Fibroblast of skin of left quadriceps (primary cell): Measurements from ENCODE around the gene CCDC77.
"Not testable (repeated sequence)": the region's sequence is repeated elsewhere in the genome, so short reads cannot be mapped to it uniquely, and the experiment has no call there.

Experiments used
- DNase-seq, 2 experiments: peaks; one replicate each; pipeline ENCODE4 v3.0.0-alpha.2; 2013; ENCODE audit warnings: low read depth in 2 of 2

CCDC77 gene

DNA sequence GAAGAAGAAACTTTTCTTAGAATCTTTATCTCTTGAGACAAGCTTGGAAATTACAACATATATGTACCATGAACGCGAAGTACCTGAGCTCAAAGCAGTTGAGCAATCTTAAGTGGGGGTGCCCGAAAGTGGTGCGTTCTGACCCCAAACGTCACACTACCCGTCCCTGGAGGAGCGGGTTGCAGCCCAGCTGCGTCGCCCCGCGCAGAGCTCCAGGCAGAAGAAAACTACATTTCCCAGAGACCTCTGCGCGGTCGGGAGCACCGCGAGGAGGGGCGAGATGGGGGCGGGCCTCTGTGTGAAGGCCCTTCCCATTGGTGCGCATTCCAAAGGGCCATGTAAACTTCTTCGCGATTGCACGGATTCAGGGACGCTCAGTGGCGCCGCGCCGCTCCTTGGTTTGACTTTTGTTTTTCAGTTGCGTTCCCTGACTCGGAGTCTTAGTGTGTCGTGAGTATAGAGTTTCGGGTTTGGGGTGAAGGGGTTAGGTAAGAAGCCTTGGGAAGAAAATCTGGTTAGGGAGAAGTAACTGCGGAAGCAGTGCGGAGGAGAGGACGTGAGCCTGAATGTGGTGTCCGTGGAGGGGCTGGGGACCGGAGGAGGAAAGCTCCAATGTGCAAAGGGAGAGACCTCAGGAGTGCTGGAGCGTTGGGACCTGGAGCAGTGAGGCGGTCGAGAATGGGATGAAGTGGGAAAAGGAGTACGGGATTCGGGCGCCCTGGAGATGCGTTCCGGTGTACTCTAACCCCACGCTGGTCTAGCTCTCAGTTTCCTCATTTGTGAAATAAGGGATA lies at the start of gene CCDC77:
TSS of gene CCDC77 (plus strand) at position 410 of the 794 bp plus-strand sequence. CDS start 7,740 bp downstream, outside the sequence.
- peak; percentile 79 to 83 for DNase-seq

DNA sequence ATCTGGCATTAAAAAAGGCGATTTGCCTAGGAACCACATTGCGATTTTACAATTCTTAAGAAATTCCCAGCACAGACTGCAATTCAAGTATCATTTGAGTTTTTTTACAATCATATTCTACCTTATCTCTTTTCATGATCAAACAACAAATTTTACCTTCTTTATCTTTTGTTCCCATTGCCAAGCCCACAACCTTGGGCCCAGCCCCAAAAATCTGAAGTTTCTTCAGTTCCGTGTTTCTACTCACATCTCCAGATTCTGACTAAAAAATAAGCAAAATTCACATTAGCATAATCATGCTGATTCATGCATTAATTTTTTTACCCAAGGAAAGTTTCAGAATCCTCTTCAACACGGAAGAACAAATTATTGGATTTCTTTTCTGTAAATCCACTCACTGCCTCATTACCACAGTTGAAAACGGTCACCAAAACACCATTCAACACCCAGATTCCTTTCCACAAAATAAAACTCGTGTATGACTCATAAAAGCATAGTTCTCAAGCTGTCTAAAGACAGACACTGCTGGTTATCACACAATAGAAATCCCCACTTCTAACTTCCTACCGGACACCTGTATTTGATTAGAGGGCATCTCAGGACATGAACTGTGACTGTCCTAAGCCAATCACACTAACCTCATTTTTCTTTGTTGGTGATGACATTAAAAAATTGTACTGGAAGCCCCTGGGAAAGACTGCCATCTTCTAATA lies 45.0 kb upstream of the CCDC77 start:
- DNase-seq, result peak in 1 of 2 experiments; percentile 12

DNA sequence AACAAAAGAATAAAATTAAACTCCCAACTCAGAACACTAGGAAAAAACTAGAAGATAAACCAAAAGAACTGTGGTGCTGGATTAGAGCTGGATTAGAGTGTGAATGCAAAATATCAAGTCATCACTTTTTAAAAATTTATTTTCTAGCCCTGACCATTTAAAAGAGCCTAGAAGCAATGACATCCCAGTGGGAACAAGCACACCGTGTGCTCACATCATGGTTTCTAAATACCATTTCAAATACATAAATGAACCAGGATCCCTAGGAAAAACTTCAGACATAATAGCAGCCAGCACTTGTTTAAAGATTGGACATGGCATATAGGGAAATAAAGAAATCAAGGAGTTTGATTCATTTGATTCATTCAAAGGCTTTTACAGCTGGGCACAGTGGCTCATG lies 42.4 kb upstream of the CCDC77 start:
- DNase-seq, result no peak

DNA sequence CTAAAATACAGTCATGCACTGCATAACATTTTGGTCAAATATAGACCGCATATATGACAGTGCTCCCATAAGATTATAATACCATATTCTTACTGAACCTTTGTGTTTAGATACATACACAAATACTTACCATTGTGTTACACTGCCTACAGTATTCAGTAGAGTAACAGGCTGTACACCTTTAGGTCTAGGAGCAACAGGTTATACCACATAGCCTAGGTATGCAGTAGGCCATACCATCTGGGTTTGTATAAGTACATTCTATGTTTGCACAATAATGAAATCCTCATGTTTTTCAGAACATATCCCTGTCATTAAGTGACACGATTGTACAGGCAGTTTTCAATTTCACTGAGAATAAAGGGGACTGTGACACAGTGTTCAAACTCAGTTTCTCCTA lies 34.6 kb upstream of the CCDC77 start:
- DNase-seq, result no peak

DNA sequence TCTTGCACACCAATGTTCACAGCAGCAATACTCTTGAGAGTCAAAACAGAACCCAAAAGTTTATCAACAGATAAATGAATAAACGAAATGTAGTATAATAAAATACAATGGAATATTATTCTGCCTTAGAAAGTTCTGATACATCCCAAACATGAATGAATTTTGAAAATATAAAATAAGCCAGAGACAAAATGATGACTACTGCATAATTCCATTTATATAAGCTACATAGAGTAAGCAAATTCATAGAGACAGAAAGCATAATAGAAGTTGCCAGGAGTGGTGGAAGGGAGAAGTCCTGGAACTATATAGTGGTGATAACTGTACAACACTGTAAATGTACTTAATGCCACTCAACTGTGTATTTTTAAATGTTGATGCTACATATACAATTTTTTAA lies 33.5 kb upstream of the CCDC77 start:
- DNase-seq, result no peak

DNA sequence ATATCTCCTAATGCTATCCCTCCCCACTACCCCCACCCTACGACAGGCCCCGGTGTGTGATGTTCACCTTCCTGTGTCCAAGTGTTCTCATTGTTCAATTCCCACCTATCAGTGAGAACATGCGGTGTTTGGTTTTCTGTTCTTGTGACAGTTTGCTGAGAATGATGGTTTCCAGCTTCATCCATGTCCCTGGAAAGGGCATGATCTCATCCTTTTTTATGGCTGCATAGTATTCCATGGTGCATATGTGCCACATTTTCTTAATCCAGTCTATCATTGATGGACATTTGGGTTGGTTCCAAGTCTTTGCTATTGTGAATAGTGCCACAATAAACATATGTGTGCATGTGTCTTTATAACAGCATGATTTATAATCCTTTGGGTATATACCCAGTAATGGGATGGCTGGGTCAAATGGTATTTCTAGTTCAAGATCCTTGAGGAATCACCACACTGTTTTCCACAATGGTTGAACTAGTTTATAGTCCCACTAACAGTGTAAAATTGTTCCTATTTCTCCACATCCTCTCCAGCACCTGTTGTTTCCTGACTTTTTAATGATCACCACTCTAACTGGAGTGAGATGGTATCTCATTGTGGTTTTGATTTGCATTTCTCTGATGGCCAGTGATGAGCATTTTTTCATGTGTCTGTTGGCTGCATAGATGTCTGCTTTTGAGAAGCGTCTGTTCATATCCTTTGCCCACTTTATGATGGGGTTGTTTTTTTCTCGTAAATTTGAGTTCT lies 30.5 kb upstream of the CCDC77 start:
- not testable (repeated sequence) for DNase-seq

DNA sequence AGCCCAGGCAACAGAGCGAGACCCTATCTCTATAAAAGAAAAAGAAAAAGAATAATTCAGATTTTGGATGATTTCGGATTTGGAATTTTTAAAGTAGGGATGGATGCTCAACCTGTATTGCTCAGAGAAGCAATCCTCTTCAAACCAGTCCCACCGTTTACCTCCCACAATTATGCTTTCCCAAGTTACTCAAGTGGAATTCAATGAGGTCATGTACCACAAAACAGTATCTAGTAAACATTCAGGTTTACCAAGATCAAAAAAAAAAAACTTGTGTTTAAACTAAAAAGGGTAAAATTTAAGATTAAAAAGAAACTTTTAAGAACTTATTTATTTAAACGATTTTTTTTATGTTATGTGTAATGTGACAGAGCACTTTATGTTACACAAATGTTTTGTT lies 14.8 kb upstream of the CCDC77 start:
- no peak for DNase-seq

DNA sequence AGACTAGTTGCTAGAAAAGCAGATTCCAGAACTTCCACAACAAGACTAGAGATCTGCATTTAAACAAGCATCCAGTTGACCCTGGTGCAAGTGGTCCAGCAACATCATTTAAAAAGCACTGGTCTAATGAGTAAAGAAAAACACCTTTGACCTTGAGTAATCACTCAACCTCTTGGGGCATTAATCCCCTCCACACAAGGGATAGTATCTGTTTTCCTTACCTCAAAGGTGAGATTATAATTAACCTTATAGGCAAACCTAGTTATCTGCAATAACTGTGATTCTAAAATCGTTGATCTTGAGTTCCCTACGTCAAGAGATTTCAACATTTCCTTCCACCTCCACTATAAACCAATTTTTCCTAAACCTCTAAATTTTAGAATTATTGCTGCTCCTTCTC lies 13.4 kb upstream of the CCDC77 start:
- no peak for DNase-seq

DNA sequence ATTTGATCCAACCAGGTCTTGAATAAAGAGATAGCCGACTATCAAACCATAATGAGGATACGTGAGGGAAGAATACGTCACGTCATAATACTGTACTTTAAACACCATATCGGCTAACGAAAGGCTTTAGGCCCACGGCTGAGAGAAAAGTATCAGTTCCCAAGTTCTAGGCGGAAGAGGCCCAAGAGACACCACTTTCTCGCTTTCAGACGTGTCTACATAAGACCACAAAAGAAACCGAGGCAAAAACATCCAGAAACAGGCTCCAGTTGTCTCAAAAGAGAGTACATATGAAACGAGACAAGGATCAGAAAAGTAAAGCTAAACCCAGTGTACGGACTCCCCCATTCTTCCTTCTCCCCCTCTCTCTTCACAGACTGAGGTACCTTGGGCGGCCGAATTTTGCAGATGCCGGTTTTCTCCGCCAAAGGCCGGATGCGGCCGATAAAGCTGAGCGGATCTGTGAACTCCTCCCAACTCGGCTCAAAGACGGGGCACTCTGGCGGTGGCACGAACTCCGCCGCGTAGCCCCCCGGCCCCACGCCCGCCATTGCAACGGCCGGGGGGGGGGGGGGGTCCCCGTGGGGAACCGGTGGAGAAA lies 12.8 kb upstream of the CCDC77 start:
- no peak for DNase-seq

DNA sequence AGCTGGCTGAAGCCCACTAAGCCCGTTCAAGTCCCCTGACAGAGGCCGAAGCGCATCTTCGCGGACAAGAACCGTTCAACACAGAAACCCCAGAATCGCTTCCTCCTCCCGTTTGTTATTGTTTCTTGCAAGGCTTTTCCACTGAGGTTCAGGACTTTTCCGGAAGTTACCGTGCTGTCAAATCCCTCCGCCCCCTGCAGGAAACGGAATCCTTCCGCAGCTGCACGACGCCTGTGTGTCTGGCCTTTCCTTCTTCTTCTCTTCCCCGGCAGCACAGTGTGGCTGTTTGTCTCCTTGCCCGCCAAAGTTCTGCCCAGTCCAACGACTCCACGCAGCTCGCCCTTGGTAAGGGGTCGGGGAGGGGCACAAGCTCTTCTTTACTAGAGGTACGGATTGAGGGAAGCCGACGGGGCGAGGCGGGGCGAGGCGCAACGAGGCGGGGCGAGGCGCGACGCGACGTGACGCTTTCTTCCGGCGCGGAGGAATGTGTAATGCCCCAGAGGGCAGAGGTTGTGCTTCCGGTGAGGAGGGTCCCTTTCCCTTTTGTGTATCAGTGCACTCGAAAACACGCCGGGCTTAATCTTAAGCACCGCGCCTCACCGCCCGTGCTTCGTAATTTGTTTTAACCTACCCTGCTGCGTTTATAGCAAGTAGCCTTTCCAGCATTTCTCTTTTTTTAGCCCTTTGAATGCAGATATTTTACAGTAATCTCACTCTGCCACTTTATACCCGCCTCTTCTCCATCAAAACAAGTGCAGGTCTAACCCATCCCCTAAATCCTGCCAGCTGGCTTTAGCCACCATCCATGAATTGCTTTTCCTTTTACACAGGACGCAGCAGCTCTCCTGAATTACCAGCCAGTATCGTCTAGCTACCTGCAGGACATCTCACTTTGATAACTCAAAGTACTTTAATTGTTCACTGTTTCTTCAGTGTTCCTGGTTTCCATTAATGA lies 12.0 kb upstream of the CCDC77 start, which contains the start of gene KDM5A:
TSS of gene KDM5A (minus strand) at position 179 of the 955 bp plus-strand sequence. CDS start 229 bp downstream, outside the sequence.
- peak; percentile 93 to 94 for DNase-seq

DNA sequence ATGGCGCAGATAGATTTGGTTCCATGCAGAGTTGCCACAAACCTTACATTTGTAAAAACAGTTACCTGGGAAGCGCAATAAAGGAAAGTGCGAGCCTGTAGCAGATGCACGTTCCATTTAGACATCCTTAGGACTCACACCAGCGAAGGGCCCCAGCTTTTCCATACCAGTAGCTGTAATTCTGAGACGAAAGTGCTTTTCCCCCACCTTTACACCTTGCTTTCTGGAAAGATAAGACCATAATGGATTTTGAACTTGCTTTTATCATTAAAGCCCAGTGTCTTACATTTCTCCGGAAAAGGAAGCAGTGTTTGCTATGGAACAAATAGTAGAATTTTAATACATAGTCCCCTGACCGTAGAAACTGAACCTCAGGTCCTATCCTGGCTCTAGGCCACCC lies 616 bp upstream of the CCDC77 start:
- no peak for DNase-seq

DNA sequence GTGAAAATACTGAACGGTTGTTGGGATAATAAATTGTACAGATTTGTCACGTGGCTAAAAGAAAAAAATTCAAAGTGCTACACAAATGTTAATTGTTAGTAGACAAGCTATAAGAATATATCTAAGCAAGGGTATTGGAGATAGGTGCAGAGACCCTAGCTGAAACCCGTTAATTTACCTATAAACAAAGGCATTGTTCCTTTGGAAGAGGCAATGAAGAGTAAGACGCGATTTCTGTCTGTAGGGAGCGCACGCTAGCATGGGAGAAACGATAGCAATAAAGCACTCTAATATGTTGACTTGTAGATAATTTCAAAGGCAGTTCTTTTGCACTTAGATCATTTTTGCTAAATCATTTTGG lies 565 bp downstream of the CCDC77 start:
- DNase-seq, result no peak

DNA sequence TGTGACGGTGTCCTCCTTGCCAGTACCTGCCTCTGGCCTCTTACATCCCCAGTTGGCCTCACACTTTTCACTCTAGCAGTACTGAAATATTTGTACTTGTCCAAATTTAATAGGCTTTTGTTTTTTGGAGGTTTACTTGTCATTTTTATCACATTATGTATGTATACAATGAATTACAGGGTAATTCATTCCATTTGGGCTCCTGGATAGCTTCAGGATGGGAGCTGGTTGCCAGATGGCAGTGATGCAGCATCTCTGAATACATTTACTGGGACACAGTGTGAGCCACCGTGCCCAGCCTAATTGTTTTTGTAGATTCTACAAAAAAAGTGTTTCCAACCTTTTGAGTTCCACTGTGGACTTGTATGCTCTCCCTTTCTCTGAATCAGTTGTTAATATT lies 13.4 kb downstream of the CCDC77 start:
- DNase-seq, result no peak

DNA sequence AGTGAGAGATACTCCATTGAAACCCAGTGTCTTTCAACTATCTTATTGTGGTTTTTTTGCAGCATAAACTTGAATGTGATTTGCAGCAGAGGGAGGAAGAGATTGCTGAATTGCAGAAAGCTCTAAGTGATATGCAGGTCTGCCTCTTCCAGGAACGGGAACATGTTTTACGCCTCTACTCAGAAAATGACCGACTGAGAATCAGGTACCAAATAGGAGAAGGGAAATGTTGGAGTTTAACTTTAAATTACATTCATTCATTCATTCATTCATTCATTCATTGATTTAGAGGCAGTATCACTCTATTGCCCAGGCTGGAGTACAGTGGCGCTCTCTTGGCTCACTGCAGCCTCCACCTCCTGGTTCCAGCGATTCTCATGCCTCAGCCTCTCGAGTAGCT lies 17.0 kb downstream of the CCDC77 start:
- no peak for DNase-seq

DNA sequence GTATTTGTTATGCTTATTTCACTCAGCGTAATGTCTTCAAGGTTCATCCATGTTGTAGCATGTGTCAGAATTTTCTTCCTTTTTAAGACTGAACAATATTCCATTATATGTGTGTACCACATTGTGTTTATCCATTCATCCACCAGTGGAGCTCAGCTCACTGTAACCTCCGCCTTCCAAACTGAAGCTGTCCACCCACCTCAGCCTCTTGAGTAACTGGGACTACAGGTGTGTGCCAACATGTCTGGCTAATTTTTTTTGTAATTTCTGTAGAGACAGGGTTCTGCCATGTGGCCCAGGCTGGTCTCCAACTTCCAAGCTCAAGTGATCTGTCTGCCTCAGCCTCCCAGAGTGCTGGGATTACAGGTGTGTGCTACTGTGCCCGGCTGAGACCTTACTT lies 21.1 kb downstream of the CCDC77 start:
- DNase-seq, result no peak

DNA sequence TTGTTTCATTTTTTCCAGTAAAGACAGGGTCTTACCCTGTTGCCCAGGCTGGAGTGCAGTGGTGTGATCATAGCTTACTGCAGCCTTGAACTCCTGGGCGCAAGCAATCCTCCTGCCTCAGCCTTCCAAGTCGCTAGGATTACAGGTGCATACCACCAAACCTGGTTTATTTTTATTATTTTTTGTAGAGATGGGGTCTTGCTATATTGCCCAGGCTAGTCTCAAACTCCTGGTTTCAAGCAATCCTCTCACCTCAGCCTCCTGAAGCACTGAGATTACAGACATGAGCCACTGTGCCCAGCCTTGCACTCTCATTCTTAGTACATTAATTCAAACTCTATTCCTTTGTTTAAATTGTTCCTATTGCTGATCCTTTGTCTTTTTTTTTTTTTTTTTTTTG lies 34.3 kb downstream of the CCDC77 start:
- DNase-seq, result not testable (repeated sequence)

DNA sequence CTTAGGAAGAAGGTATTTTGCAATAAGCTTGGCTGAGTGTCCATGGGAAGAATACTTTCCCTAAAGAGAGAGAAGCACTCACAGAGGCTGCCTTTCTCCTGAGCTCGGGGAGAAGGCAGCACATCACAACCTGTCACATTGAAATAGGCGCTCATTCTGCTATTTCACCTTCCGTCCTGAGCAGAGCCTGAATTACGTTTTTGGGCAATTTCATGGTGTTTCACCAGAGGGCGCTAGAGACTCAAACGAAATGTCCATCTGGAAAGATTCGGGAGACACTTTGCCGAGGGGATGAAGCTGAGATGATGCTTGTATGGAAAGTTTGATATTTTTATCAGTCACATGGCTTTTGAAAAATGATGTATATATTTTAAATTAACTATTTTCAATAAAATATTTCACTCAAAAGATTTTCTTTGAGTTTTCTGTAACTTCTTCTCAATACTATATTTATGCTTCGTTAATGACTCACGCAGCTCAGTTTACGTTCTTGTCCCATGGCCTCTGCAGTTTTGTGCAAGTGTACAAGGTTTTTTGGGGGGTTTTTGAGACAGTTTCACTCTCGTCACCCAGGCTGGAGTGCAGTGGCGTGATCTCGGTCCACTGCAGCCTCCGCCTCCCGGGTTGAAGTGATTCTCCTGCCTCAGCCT lies 40.9 kb downstream of the CCDC77 start:
- peak; percentile 16 to 24 for DNase-seq

DNA sequence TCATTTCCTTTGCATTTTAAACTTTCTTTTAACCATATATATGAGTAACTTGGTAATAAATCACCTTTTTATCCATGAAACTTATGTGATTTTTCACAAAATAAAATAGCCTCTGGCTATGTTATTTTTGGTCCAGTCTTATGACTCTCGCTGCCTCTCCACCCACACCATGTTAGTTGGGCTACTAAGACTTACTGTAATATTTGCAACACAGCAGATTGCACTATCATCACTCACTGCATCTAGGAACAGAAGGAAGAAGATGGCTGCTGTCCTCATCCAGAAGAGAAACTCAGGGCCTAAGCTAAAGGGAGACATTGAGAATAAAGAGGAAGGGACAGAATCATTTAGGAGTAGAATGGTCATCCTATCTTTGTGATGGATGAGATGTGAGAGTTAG lies 45.7 kb downstream of the CCDC77 start:
- no peak for DNase-seq

DNA sequence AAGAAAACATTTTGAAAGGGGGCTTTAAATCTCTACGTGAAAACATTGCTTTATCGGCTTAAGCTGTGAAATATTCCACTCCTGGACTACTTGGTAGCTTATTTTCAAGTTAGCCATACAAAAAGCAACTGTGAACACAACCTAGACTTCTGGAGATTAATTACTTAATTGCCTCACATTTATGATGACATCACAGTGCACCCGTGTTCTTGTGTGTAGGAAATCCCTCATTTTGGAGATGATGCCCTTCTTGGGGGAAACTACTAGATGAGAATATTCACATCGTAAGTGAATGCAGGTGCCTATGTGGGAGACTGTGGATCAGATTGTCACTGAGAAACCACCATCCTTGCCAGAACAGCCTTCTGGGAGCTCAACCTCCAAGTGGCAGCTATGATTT lies 47.8 kb downstream of the CCDC77 start:
- DNase-seq, result no peak

DNA sequence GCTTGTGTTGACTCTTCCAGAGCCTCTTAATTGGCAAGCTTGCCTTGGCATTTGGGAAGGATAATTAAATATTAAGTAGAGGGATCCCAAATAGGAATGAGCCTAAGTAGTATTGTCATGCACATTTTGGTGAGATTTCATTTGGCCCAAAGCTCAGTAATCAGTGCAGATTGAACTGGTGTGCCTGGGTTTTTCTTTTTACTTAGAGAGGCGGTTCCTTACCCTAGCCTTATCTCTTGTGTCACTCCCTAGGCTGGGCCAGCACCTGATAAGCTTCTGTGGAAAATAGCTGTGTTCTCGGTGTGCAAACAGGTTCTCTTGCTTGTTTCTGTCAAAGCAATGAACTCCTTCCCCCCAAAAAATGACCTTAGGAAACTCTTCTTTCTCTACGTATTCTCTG lies 49.0 kb downstream of the CCDC77 start:
- DNase-seq, result no peak
